ENCODE results near the gene KCNMB2. TPM values are rescaled to one million over a fixed set of nuclear protein-coding genes. Genes with fewer than 3 reads are reported as not detected.

KCNMB2 gene
- polyA plus RNA-seq, 1 experiment = not detected

DNA sequence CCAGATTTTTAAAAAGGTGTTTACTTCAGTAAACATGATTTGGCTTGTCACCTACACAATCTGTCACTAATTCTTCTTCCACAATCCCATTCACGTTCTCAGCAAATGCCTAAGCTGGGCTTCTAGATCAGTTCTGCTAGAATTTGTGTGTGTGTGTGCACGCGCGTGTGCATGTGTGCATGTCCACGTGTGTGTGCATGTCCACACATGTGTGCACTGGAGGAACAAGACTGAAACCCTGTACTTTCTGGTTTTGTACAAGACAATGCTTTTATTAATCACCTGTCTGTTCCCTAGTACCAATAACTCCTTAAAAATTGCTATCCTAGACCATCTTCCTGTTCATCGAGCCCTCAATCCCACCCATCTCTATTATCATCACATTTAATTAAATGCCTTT lies 229.2 kb downstream of the KCNMB2 start:
- TF ChIP-seq, protein P1, sequence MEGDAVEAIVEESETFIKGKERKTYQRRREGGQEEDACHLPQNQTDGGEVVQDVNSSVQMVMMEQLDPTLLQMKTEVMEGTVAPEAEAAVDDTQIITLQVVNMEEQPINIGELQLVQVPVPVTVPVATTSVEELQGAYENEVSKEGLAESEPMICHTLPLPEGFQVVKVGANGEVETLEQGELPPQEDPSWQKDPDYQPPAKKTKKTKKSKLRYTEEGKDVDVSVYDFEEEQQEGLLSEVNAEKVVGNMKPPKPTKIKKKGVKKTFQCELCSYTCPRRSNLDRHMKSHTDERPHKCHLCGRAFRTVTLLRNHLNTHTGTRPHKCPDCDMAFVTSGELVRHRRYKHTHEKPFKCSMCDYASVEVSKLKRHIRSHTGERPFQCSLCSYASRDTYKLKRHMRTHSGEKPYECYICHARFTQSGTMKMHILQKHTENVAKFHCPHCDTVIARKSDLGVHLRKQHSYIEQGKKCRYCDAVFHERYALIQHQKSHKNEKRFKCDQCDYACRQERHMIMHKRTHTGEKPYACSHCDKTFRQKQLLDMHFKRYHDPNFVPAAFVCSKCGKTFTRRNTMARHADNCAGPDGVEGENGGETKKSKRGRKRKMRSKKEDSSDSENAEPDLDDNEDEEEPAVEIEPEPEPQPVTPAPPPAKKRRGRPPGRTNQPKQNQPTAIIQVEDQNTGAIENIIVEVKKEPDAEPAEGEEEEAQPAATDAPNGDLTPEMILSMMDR (IDR thresholded peaks at IDR 0.05; ENCODE audit: insufficient read depth, low read depth, low read length) = no peak
- Histone ChIP-seq H3K4me3 (ENCODE audit: low read depth, low read length) (no peak overlapping the region), H3K27me3 (ENCODE audit: control insufficient read depth, insufficient read depth, low read length) (no peaks in the 10 kb centered on the region), H3K36me3 (ENCODE audit: control insufficient read depth, insufficient read depth, low read length) (no peaks in the 10 kb centered on the region)
- no peak for DNase-seq (ENCODE audit: low read depth)
- ChIA-PET CTCF (no interaction called here), POLR2A (no interaction called here)

- no peak overlapping the region for H3K4me3 ChIP-seq (ENCODE audit: low read depth, low read length)
- ChIA-PET POLR2A (no interaction called here), CTCF (no interaction called here)
- no peak for DNase-seq (ENCODE audit: low read depth)
- H3K27me3 ChIP-seq (ENCODE audit: control insufficient read depth, insufficient read depth, low read length) = no peaks in the 10 kb centered on the region
- TF ChIP-seq, protein P1 (IDR thresholded peaks at IDR 0.05; ENCODE audit: insufficient read depth, low read depth, low read length) = no peak
- H3K36me3 ChIP-seq (ENCODE audit: control insufficient read depth, insufficient read depth, low read length) = no peaks in the 10 kb centered on the region
Measured at GRCh38 chr3:178767581-178767980, 231.3 kb downstream of the KCNMB2 start.

GRCh38 chr3:178768072-178768864 lies 232.0 kb downstream of the KCNMB2 start:
- TF ChIP-seq, protein P1 (IDR thresholded peaks at IDR 0.05; ENCODE audit: insufficient read depth, low read depth, low read length) = no peak
- no peak for DNase-seq (ENCODE audit: low read depth)
- ChIA-PET CTCF (no interaction called here), POLR2A (no interaction called here)
- Histone ChIP-seq H3K27me3 (ENCODE audit: control insufficient read depth, insufficient read depth, low read length) (no peaks in the 10 kb centered on the region), H3K4me3 (ENCODE audit: low read depth, low read length) (no peak overlapping the region), H3K36me3 (ENCODE audit: control insufficient read depth, insufficient read depth, low read length) (no peaks in the 10 kb centered on the region)

GRCh38 chr3:178771511-178771910 lies 235.3 kb downstream of the KCNMB2 start:
- DNase-seq (ENCODE audit: low read depth) = no peak
- ChIA-PET POLR2A (no interaction called here), CTCF (no interaction called here)
- Histone ChIP-seq H3K4me3 (ENCODE audit: low read depth, low read length) (no peak overlapping the region), H3K36me3 (ENCODE audit: control insufficient read depth, insufficient read depth, low read length) (no peaks in the 10 kb centered on the region), H3K27me3 (ENCODE audit: control insufficient read depth, insufficient read depth, low read length) (no peaks in the 10 kb centered on the region)
- TF ChIP-seq, protein P1 (IDR thresholded peaks at IDR 0.05; ENCODE audit: insufficient read depth, low read depth, low read length) = no peak

GRCh38 chr3:178772746-178773145 lies 236.5 kb downstream of the KCNMB2 start:
- Histone ChIP-seq H3K27me3 (ENCODE audit: control insufficient read depth, insufficient read depth, low read length) (no peaks in the 10 kb centered on the region), H3K4me3 (ENCODE audit: low read depth, low read length) (no peak overlapping the region), H3K36me3 (ENCODE audit: control insufficient read depth, insufficient read depth, low read length) (no peaks in the 10 kb centered on the region)
- ChIA-PET POLR2A (no interaction called here), CTCF (no interaction called here)
- DNase-seq (ENCODE audit: low read depth) = no peak
- TF ChIP-seq, protein P1 (IDR thresholded peaks at IDR 0.05; ENCODE audit: insufficient read depth, low read depth, low read length) = no peak
